Heart left ventricle (tissue), 16 donors: ENCODE measurements around the gene NAALADL2. TPM values are rescaled to one million over a fixed set of nuclear protein-coding genes. Genes with fewer than 3 reads are reported as not detected.
"Not testable (repeated sequence)": the region's sequence is repeated elsewhere in the genome, so short reads cannot be mapped to it uniquely, and the experiment has no call there.

Experiments used
- ATAC-seq, 4 donors: fragments of 200-7000 bp; cut with Tn5 transposase; one replicate each; pipeline ENCODE4 v1.9.1; 2020 to 2022; ENCODE audit warnings: moderate library complexity in 4 of 4, mild to moderate bottlenecking in 3 of 4, moderate number of reproducible peaks in 1 of 4
- DNase-seq, 5 donors: peaks; one replicate each; pipeline ENCODE4 v3.0.0-alpha.2; 2020
- H3K27ac ChIP-seq, 12 donors: fragments of 200-600 bp; sonication (generic) in 4 of 12; one replicate each; pipeline versions ENCODE4 v1.5.0 to v1.8.0; 2016 to 2022; ENCODE audit warnings: mild to moderate bottlenecking in 2 of 12
- H3K27me3 ChIP-seq, 9 donors: fragments of 200-600 bp; sonication (generic) in 2 of 9; one replicate each; pipeline versions ENCODE4 v1.5.1 to v1.8.0; 2016 to 2022; ENCODE audit warnings: mild to moderate bottlenecking in 3 of 9
- H3K36me3 ChIP-seq, 9 donors: fragments of 200-600 bp; sonication (generic) in 2 of 9; one replicate each; pipeline versions ENCODE4 v1.5.0 to v1.8.0; 2018 to 2022; ENCODE audit warnings: mild to moderate bottlenecking in 2 of 9
- H3K4me1 ChIP-seq, 12 donors: fragments of 200-600 bp; sonication (generic) in 4 of 12; one replicate each; pipeline versions ENCODE4 v1.5.0 to v1.8.0; 2016 to 2022; ENCODE audit warnings: mild to moderate bottlenecking in 3 of 12
- H3K4me3 ChIP-seq, 12 donors: fragments of 200-600 bp; sonication (generic) in 4 of 12; one replicate each; pipeline versions ENCODE4 v1.5.0 to v1.8.0; 2017 to 2022; ENCODE audit warnings: mild to moderate bottlenecking in 9 of 12, moderate library complexity in 4 of 12
- H3K9me3 ChIP-seq, 12 donors: fragments of 200-600 bp; sonication (generic) in 4 of 12; one replicate each; pipeline versions ENCODE4 v1.5.0 to v1.8.0; 2016 to 2022; ENCODE audit warnings: mild to moderate bottlenecking in 1 of 12
- POLR2A ChIP-seq, 2 donors: fragments of 450-650 bp; IDR thresholded peaks; one replicate each; pipeline ENCODE4 v1.6.1; 2017; ENCODE audit warnings: antibody characterized with exemption in 2 of 2, mild to moderate bottlenecking in 2 of 2, moderate library complexity in 2 of 2
- WGBS, 4 donors: extraction: QIAGEN DNeasy Blood & Tissue Kit in 2 of 4; methylation state at CpG; one replicate each; pipeline versions ENCODE4 v1.1.5 to v1.1.7; 2013 to 2018; 5-methylcytosine and 5-hydroxymethylcytosine counted together
- intact Hi-C, 10 donors: fragments of 100-400 bp; cut with DNase I; formaldehyde crosslinking; loops; one replicate each; pipeline versions ENCODE4 v1.11.1 to v1.14.2; 2022
- polyA plus RNA-seq, 2 donors: library from polyadenylated mRNA; stranded (reverse); fragments of 200-250 nt; gene quantifications; one replicate each; pipeline ENCODE4 v1.2.3, GENCODE V29; 2013
- total RNA-seq, 9 donors: library from RNA; depleted of rRNA in 2 of 9; stranded (reverse); fragments of >200 nt in 2 of 9; fragmentation: NEBNext Ultra II Directional in 3 of 9; extraction: Animal tissue kit (Norgen Biotek cat#: 25700) in 3 of 9; gene quantifications; one replicate each; pipeline versions ENCODE4 v1.1.0 to v1.2.4, GENCODE V29; 2016 to 2023
- TF ChIP-seq, protein P1 (sequence below), 12 donors: fragments of 200-600 bp; sonication (generic) in 4 of 12; IDR thresholded peaks; one replicate each; pipeline versions ENCODE4 v1.5.0 to v1.8.0; 2018 to 2022; ENCODE audit warnings: antibody characterized with exemption in 12 of 12, mild to moderate bottlenecking in 5 of 12
- donor health status: ischemic (EF 13 %, LVEDD 7.1; RV severe dilation, severe dysfunction).
- donor health status: healthy with polysubstance abuse.
- donor health status: DM: no; HTN: yes; CAD: no.
- donor health status: DM: no; HTN: no; CAD: no.
- donor health status: ischemic (EF 25% LVEDD 6.9; RV normal size, moderate dysfunction).
- donor health status: ischemic (EF 25% LVEDD 5.7; RV mildly dilated, moderate dysfunction).
- donor health status: healthy.
- donor health status: DM: yes; HTN: yes; CAD: no.
- donor health status: ischemic (EF 35%, LVEDD 5.7; RV mildly dilated, moderate dysfunction).
- donor health status: nonischemic (EF 11% LVEDD 7.7; RV severe dilation, severe dysfunction).
- donor health status: DM: yes; HTN: yes; CAD: no.
- donor health status: PGD.
- donor health status: ischemic (EF 29% LVEDD 5.4; RV normal size, mild dysfunction).
- donor health status: nonischemic (EF 23%, LVEDD 6.1; RV moderate dilation, normal function).

NAALADL2 gene
- total and polyA plus RNA-seq, 11 donors, result 0.23 to 8.5 (median 3.0) TPM

DNA sequence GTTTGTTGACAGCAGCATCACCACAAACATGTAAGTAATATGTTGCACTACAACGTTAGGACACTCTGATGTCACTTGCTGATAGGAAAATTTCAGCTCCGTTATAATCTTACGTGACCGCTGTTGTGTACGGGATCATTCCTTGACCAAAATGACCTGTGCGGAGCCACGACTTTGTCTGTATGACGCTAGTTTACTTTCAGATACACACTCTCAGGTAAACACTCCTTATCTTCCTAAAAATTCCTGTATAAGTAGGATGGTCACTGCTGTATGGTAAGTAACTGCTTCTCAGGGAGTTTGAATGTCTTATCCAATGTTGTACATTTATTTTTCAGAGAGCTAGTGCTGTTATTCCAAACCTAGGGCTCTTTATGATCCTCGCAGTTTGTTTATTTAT lies 410.3 kb downstream of the NAALADL2 start:
- ATAC-seq (no peak), DNase-seq (no peak)
- Histone ChIP-seq H3K36me3 (no peaks in the 10 kb centered on the region), H3K27me3 (no peaks in the 10 kb centered on the region), H3K4me3 (no peak overlapping the region), H3K4me1 (no peaks in the 10 kb centered on the region), H3K27ac (no peak overlapping the region), H3K9me3 (no peaks in the 10 kb centered on the region)
- WGBS, 4 donors, result 90 to 95% (median 92%) methylated on average over 9 of the region's 9 CpGs
- intact Hi-C loops, result no loop called here
- TF ChIP-seq, protein P1, sequence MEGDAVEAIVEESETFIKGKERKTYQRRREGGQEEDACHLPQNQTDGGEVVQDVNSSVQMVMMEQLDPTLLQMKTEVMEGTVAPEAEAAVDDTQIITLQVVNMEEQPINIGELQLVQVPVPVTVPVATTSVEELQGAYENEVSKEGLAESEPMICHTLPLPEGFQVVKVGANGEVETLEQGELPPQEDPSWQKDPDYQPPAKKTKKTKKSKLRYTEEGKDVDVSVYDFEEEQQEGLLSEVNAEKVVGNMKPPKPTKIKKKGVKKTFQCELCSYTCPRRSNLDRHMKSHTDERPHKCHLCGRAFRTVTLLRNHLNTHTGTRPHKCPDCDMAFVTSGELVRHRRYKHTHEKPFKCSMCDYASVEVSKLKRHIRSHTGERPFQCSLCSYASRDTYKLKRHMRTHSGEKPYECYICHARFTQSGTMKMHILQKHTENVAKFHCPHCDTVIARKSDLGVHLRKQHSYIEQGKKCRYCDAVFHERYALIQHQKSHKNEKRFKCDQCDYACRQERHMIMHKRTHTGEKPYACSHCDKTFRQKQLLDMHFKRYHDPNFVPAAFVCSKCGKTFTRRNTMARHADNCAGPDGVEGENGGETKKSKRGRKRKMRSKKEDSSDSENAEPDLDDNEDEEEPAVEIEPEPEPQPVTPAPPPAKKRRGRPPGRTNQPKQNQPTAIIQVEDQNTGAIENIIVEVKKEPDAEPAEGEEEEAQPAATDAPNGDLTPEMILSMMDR (IDR thresholded peaks at IDR 0.05), result no peak
- TF ChIP-seq POLR2A (IDR thresholded peaks at IDR 0.05), result no peak

DNA sequence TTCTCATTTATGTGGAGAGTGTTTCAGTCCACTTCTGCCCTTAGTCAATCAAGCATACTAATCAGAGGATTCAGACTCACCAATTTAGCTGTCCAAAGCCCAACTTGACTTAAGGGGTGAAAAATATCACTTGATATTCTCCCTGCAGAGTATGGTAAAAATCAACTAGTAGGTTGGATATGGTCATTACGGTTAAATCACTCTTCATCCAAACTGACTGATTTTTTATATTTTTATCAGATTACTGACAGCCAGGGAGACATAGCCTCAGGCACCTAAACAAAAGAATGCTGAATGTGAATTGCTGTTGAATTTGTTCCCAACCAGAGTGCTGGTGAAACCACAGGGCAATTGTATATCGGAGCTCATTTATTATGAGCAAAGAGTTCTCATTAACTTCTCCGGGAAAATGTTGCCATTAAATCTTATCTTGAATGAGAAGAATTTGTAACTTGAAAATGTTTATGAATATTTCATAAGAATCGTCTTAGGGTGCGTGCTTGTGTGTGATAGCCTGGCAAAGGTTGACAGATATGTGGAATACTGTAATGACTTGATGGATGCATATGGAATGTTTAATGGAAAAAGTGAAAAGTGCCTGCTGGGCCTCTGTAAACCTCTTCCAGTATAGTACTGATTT lies 411.2 kb downstream of the NAALADL2 start:
- TF ChIP-seq POLR2A (IDR thresholded peaks at IDR 0.05), result no peak
- TF ChIP-seq, protein P1 (IDR thresholded peaks at IDR 0.05), result no peak
- Histone ChIP-seq H3K36me3 (no peaks in the 10 kb centered on the region), H3K4me3 (no peak overlapping the region), H3K4me1 (no peaks in the 10 kb centered on the region), H3K9me3 (no peaks in the 10 kb centered on the region), H3K27ac (no peak overlapping the region), H3K27me3 (no peaks in the 10 kb centered on the region)
- WGBS, 4 donors, result 75 to 83% (median 79%) methylated on average over 5 of the region's 5 CpGs
- intact Hi-C loops, result no loop called here
- no peak for DNase-seq
- ATAC-seq, result no peak

DNA sequence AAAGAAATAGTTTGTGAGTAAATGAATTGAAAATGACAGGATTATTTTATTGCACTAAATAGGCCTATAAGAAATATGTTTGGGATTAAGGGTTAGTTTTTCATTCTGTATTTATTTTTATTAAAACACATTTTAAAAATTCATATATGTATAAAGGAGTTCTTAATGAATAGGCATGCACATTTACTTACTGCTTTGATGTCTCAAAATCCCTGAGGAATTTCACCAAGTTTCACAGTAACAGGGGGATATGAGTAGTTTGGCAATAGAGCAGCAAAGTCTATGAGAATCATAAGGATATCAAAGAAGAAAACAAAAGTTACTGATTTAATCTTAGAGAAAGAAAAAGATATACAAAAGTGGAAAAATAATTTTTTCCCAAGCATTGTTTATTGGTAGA lies 411.7 kb downstream of the NAALADL2 start:
- intact Hi-C loops, result no loop called here
- DNase-seq (no peak), ATAC-seq (no peak)
- H3K4me1 ChIP-seq, result no peaks in the 10 kb centered on the region
- no peaks in the 10 kb centered on the region for H3K27me3 ChIP-seq
- H3K4me3 ChIP-seq, result no peak overlapping the region
- TF ChIP-seq POLR2A (IDR thresholded peaks at IDR 0.05), result no peak
- TF ChIP-seq, protein P1 (IDR thresholded peaks at IDR 0.05), result no peak
- no peaks in the 10 kb centered on the region for H3K36me3 ChIP-seq
- no peak overlapping the region for H3K27ac ChIP-seq
- no peaks in the 10 kb centered on the region for H3K9me3 ChIP-seq

DNA sequence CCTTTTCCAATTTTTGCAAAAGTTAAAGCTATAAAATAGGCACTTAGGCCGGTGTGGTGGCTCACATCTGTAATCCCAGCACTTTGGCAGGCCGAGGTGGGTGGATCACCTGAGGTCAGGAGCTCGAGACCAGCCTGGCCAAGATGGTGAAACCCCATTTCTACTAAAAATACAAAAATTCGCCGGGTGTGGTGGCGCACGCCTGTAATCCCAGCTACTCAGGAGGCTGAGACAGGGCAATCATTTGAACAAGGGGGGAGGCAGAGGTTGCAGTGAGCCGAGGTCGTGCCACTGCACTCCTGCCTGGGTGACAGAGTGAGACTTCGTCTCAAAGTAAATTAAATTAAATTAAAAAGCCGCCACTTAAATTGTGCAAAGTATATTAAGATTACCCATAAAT lies 412.3 kb downstream of the NAALADL2 start:
- H3K27ac ChIP-seq, result not testable (repeated sequence)

DNA sequence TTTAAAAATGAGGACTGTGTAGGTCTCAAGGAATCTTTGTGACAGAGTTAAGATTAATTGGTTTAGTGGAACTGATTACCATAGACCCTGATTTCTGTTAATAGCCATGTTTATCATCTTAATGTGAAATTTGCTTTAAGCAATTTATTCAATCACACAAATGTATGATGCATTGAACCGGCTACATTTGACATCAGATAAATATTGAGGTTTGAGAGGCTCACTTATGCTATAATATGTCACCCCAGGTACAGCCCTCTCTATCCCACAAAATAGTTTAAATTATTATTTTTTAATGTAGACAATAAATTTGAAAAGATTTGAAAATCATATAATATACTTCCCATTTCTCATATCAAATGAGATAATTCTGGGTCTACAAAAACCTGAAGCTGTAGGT lies 413.3 kb downstream of the NAALADL2 start:
- intact Hi-C loops, result no loop called here
- Histone ChIP-seq H3K27me3 (no peaks in the 10 kb centered on the region), H3K9me3 (no peaks in the 10 kb centered on the region), H3K27ac (no peak overlapping the region), H3K4me1 (no peaks in the 10 kb centered on the region), H3K4me3 (no peak overlapping the region), H3K36me3 (no peaks in the 10 kb centered on the region)
- whole genome bisulfite sequencing, 4 donors, result 93 to 99% (median 95%) methylated on average over 1 of the region's 1 CpG
- no peak for TF ChIP-seq POLR2A (IDR thresholded peaks at IDR 0.05)
- TF ChIP-seq, protein P1 (IDR thresholded peaks at IDR 0.05), result no peak
- DNase-seq (no peak), ATAC-seq (no peak)

More for the DNA sequence above, 412.3 kb downstream of the NAALADL2 start:
- H3K4me1 ChIP-seq, DNase-seq, ATAC-seq, intact Hi-C loops, H3K36me3 ChIP-seq, H3K27me3 ChIP-seq, H3K9me3 ChIP-seq, H3K4me3 ChIP-seq: not testable (repeated sequence)
- 93 to 96% (median 95%) methylated on average over 11 of the region's 11 CpGs for WGBS, 4 donors
